HG03575 (cell line): Measurements from ENCODE around the gene PSMG4.

Experiments used
- ATAC-seq: cut with Tn5 transposase; IDR thresholded peaks from one replicate; pipeline ENCODE4 v1.9.1; 2021; ENCODE audit not compliant: unreplicated experiment, insufficient number of reproducible peaks, low FRiP score; ENCODE audit errors: extremely low read depth

PSMG4 gene

GRCh38 chr6:3285049-3285639, 26.4 kb downstream of the PSMG4 start:
- no peak for ATAC-seq

GRCh38 chr6:3285732-3286131, 27.0 kb downstream of the PSMG4 start:
- ATAC-seq, result no peak

- ATAC-seq, result no peak
Observed at GRCh38 chr6:3286641-3287171, 28.0 kb downstream of the PSMG4 start.

GRCh38 chr6:3287308-3287707, 28.6 kb downstream of the PSMG4 start:
- ATAC-seq, result no peak

- no peak for ATAC-seq
Observed at GRCh38 chr6:3287976-3288707, 29.4 kb downstream of the PSMG4 start.

GRCh38 chr6:3288711-3289663, 30.2 kb downstream of the PSMG4 start:
- no peak for ATAC-seq

- no peak for ATAC-seq
Observed at GRCh38 chr6:3289664-3290055, 30.9 kb downstream of the PSMG4 start.

- no peak for ATAC-seq
Observed at GRCh38 chr6:3290149-3290930, 31.6 kb downstream of the PSMG4 start.

GRCh38 chr6:3290931-3291211, 32.1 kb downstream of the PSMG4 start:
- no peak for ATAC-seq

- ATAC-seq, result no peak
Observed at GRCh38 chr6:3291346-3291745, 32.6 kb downstream of the PSMG4 start.

GRCh38 chr6:3291987-3292386, 33.2 kb downstream of the PSMG4 start:
- no peak for ATAC-seq

- ATAC-seq, result no peak
Observed at GRCh38 chr6:3292431-3293197, 33.9 kb downstream of the PSMG4 start.

GRCh38 chr6:3293271-3294155, 34.8 kb downstream of the PSMG4 start:
- no peak for ATAC-seq

GRCh38 chr6:3294396-3294795, 35.6 kb downstream of the PSMG4 start:
- ATAC-seq, result no peak

GRCh38 chr6:3294921-3295871, 36.4 kb downstream of the PSMG4 start:
- no peak for ATAC-seq

- ATAC-seq, result no peak
Observed at GRCh38 chr6:3296078-3296477, 37.3 kb downstream of the PSMG4 start.
